GM12892 (cell line): ENCODE data around the gene MRPL40.

ENCODE experiments used
- POLR2A ChIP-seq: IDR thresholded peaks from 2 replicates; pipeline ENCODE4 v1.6.1; 2011; ENCODE audit warnings: low read depth, low read length, control low read depth
- POLR2AphosphoS5 ChIP-seq: IDR thresholded peaks from 2 replicates; pipeline ENCODE4 v1.6.1; 2011; ENCODE audit warnings: low read depth, low read length, control low read depth

DNA sequence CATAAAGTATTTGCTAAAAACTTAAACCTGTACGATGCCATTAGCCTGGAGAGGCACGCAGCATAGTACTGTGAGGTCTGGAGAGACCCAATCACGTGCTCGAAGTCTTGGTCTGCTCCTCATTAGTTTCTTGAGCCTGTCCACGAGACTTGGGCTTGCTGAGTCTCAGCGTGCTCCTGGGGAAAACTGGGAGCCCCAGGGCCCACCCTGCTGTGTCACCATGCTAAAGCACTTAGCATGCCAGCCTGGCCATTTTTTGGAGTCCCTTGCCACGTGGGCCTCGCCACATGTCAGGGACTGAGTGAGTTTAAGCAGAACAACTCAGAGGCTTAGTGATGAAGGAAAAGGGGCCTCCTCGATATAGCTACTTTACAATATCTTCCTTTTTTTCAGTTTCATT is 50.0 kb downstream of the MRPL40 start:
- TF ChIP-seq POLR2A (no peak), POLR2AphosphoS5 (no peak)
